Measurements from ENCODE around the gene DBH.

The DBH gene

DNA sequence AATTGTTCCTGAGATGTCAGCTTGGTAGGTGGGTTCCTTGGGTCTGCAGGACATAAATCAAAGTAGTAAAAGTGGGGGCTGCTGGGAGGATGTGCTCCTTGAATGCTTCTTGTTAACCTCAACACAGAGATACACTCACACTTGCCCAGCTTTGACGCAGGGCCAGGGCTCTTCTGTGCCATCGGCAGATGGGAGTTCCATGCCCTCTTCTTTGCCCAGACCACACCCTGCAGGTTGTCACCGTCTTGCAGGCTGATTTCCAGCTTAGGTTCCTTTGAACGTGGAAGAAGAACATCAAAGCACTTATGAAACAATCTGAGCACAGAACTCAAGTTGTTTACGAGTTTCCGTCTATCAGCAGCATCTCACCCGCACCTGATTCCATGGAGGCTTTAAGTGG lies 11.0 kb downstream of the DBH start:
- no peak for DNase-seq

GRCh38 chr9:133647765-133648469 lies 11.8 kb downstream of the DBH start:
- DNase-seq, result no peak

DNA sequence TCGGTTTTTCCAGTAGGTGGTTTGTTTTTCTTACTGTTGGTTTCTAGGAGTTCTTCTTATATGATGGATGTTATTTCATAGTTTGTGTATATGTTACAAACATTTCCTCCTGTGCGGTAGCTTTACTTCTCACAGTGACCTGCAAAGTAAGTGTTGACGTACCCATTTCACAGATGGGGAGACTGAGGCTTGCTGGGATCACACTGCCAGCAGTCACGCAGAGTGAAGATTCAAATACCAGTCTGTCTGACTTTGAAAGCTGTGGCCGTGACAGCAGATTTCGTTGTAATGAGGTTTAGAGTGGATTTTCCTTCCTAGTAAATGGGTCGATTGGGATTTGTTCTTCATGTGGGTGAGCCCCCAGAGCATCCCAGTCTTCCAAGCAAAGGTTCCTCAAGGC lies 13.0 kb downstream of the DBH start:
- DNase-seq, result no peak

- DNase-seq, result no peak
These were observed 13.9 kb downstream of the DBH start for GRCh38 chr9:133650026-133650425.

DNA sequence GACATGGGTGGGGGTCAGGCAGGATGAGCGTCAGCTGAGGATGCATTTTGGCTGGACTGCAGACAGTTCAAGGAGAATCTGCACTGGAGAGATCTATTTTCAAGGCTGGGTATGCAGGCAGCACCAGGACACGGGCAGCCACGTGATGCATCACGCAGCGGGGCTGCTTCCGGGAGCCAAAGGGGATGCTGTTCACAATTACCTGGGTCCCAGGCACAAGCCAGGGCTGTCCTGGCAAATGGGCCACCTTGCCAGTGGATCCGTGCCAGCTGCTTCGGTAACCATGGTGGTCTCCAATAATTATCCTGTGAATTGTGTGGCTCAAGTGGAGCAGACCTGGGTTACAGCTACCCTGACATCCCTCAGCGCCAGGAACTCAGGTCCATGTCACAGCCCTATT lies 17.5 kb downstream of the DBH start:
- no peak for DNase-seq

DNA sequence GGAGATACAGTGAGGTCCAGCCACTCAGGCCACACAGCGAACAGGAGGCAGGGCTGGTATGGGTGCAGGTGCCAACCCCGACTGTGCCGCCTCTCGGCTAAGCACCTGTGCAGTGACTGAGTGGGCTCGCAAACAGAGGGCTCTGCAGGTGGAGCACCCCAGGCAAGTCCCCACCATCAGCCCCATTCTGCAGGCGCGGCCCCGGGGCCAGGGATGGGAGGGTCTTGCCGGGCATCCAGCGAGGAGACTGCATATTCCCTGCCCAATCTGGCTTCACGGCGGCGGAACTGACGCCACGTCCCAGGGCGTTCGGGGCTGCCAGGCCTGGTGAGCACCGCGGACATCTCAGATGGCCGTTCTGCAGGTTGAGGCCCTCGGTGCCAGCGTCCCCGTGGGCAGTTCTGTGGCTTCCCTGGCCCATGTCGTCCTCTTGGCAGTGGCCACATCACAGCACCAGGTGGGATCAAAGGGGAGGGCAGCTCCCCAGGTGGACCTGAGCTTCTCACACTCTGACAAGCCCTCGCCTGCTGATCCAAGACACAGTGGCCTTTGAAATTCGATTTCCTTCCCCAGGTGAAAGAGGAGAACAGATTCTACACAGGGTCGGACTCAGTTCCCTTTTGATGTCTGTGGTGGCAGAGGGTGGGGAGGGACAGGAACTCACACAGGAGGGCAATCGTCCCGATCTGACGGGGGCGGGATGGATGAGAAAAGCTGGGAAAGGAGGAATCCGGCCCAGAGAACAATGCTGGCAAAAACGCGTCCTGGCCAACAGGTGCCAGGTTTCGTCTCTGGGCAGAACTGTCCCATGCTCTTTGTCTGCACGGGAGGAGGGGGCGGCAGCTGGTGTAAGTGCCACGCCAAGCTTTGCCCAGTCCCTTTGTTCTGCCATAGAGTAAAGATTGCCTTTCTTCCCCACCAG lies 18.8 kb downstream of the DBH start:
- no peak for DNase-seq

GRCh38 chr9:133655701-133656100 lies 19.5 kb downstream of the DBH start:
- DNase-seq, result no peak

DNA sequence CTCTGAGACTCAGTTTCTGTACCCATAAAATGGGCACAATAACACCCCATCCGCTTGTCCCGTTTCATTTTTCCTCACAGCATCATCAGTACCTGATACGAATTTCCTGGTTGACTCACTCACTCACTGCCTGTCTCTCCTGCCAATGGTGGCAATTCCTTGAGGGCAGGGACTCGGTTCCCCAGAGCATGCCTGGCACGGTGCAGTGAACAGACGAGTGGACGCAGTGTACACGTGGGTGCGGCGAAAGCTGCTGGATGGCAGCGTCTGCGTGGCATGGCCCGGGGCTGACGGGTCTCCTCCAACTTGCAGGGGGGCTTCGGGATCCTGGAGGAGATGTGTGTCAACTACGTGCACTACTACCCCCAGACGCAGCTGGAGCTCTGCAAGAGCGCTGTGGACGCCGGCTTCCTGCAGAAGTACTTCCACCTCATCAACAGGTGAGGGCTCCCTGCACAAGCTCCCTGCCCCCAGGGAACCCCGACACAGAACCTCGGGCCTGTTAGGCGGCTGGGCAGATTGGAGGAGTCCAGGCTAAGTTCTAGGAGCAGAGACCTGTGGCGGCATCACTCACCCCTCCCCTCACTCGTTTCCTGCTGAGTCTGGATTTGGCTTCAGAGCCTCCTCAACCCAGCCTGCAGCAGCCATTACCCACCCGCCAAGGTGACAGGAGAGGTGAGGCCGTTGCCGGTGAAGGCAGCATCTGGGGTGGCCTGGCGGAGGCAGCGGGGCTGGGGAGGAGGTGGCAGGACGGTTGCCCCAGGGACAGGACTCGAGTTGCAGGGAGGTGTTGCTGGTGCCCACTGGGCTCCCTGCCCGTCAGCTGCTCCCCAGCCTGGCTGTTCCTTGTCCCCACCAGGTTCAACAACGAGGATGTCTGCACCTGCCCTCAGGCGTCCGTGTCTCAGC lies 20.3 kb downstream of the DBH start:
- DNase-seq, result peak; percentile 36

DNA sequence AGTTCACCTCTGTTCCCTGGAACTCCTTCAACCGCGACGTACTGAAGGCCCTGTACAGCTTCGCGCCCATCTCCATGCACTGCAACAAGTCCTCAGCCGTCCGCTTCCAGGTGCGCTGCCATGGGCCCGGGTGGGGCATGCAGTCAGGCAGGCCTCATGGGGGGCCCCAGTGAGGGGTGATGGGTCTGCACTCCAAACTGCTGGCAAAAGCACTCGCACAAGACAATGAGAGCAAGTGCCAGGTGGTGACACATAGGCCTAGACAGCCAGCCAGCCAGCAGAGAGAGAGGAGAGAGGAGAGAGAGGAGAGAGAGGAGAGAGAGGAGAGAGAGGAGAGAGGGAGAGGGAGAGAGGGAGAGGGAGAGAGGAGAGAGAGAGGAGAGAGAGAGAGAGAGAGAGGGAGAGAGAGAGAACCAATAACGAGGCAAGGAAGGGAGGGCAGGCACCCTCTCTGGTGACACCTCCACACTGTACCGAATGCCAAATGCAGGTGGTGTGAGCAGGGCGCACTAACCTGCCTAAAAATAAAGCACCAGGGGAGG lies 21.0 kb downstream of the DBH start:
- peak; percentile 33 for DNase-seq

- DNase-seq, result no peak
These were observed 22.6 kb downstream of the DBH start for GRCh38 chr9:133658442-133659431.

DNA sequence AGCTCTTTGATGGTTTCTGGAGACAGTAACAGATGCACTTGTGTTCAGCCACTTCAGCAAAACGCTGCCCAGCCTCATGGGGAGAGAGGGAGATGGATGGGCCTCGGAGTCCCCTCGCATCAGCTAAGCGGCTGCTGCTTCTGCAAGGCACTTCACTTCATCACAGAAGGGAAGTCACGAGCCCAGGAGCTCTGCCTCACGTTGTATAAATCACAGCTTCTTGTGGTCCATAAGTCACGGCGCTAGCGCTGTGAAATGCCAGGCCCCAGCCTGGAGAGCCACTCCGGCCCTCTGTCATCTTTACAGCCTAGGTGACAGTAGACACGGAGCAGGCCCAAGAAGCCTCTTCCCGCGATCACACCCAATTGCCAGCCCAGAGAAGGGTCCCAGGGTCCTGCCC lies 23.4 kb downstream of the DBH start:
- DNase-seq, result no peak

- no peak for DNase-seq
These were observed 25.8 kb downstream of the DBH start for GRCh38 chr9:133661846-133662540.

DNA sequence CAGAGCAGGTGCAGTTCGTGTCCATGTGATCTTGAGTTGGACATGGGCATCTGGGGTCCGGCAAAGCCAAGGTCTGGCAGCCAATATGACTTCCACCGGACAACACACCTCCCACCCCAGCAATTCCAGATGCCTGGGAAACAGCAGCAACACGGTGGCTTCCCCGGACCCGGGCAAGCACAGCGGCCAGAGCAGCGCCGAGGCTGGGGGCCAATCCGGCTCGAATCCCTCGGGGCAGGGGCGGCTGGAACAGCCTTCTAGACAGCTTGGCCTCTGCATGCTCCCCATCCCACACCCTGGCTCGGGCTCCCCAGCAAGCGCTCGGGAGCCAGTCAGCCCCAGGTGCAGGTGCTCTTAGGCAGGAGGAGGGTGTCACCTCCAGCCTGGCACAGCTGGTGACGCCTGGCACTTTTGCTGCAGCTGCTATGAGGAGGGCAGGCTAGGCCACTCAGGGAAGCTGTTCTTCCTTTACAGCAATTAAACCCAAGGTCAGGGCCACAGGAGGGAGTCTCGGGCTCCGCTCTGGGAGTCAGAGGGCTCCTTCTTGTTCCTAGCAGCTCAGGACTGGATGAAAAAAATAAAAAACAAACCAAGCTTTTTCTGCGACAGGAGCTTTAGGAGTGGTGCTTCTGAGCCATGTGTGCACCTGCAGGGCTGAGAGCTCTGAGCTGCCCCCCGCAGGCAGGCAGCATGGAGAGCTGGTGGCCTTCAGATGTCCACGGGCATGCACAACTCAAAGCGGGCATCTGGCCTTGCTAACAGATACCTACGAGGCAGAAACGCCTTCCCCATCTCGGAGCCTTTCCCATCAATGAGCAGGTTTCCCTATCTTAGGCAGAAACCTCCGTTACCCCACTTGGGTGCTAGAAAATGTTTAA lies 28.2 kb downstream of the DBH start:
- no peak for DNase-seq

DNA sequence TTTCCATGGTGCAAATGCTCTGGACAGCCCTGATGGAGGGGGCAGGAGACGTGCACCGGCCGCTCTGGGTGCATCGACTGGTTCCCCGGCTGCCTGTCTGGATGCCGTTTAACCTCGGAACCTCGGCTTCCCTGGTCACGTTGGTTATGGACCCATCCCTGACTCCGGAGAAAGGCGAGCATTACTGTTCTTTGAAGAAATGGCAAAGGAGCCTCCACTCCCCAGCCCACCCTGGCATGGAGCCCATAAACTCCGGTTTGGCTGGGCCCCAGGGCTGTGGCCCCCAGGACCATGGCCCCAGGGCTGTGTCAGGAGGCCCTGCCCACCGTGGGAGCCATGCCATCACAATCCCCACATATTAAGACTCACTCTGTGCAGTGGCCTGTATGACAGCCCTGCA lies 28.9 kb downstream of the DBH start:
- DNase-seq, result no peak

DNA sequence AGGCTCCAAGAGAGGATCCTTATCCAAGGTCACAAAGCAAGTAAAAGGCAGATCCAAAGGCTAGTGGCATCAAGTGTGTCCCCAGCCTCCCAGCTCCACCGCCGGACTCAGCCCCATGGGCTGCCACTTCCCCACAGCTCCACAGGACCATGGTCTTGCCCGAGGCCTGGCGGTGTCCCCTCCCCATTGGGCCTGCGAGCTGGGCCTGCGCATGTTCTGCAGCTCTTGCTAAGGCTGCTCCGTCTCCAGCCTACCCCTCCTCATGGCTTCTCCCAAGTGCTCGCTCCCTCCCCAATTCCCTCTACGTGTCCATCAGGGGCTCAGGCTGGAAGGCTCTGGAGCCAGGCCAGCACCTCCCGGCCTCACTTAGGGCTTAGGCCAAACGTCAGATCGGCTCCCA lies 29.4 kb downstream of the DBH start:
- no peak for DNase-seq

DNA sequence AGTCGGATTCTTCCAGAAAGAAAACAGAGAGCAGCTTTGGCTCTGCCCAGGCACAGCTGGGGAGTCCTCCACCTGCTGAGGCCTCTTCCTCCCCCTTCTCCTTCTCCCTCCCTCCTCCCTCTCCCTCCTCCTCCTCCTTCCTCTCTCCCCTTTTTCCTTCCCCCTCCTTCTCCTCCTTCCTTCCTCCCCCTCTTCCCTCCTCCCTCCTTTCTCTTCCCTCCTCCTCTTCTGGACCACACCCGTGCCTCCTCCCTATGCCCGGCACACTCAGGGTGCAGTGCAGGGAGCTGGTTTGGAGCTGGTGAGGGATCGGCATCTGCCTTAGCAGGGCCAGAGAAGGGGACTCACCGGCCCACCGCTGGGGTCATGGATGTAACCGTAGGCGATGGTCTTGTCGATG lies 30.2 kb downstream of the DBH start:
- DNase-seq, result no peak

DNA sequence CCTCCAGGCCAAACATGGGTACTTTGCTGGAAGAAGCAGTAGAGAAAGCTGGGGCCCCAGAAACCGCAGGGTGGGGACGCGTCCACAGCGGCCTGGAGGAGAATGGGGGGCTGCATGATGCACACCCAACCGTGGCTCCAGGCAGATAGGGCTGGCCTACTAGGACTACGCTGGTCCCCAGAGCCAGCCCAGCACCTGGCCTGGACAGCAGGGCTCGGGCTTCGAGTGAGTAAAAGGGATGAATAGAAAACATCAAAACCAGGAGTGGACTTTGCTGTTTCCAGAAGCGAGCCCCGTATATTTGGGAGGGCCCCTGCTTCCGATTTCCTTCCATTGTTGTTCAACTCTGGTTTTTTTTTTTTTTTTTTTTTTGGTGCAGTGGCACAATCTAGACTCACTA lies 30.7 kb downstream of the DBH start:
- no peak for DNase-seq

DNA sequence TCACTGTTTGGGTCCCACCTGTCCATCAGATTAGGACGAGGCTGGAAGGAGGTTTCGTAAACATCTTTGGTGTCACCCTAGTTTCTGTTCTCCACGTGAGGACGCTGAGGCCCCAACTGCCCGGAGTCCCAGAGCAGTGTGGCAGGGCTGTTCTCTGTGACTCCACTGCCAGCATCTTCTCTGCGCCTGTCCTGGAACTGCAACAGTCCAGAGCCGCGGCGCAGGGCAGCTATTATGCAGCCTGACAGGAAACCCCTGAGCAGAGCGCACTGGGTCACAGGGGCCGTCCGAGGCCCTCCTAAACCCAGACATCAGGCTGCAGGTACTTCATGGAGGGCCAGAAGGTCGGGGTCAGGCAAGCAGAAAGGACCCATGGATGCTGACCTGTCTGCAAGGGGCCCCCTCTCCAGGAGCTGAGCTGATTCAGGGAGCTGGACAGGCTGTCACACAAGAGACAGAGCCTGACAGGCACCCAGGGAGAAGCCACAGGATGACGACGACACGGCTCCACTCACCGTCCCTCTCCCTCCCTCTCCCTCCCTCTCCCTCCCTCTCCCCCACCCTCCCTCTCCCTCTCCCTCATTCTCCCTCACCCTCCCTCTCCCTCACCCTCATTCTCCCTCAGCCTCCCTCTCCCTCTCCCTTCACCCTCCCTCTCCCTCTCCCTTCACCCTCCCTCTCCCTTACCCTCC lies 31.7 kb downstream of the DBH start:
- DNase-seq, result no peak

- DNase-seq, result no peak
These were observed 33.1 kb downstream of the DBH start for GRCh38 chr9:133669182-133669801.
